H1 (cell line): Measurements from ENCODE around the gene ZNF831. TPM values are rescaled to one million over a fixed set of nuclear protein-coding genes. Genes with fewer than 3 reads are reported as not detected.

Source experiments
- CTCF ChIA-PET: fragments of 300-600 bp; sonication (Branson Sonifier 250); formaldehyde crosslinking; loops from one replicate; lab custom pipeline; 2021; ENCODE audit not compliant: partially characterized antibody; lab: Charles Lee
- POLR2A ChIA-PET: fragments of 300-600 bp; sonication (Branson Sonifier 250); formaldehyde crosslinking; loops from one replicate; lab custom pipeline; 2021; ENCODE audit warnings: inconsistent platforms; ENCODE audit not compliant: partially characterized antibody; lab: Charles Lee
- DNase-seq, 2 experiments: peaks; one replicate each; pipeline versions ENCODE4 v3.0.0 to v3.0.0-alpha.2; 2010 to 2022; ENCODE audit warnings: low spot score in 2 of 2, low read depth in 1 of 2, mixed read lengths in 1 of 2
- FAIRE-seq: peaks from 2 replicates; lab custom pipeline; 2011; peaks lifted over from hg19 to GRCh38; lab: Jason Lieb, UNC
- H2AFZ ChIP-seq: 2 replicates; pipeline ENCODE4 v1.8.1; 2012; ENCODE audit warnings: low read length, inconsistent platforms
- H2AK5ac ChIP-seq: 2 replicates; pipeline ENCODE4 v1.6.1; 2013; ENCODE audit warnings: low read depth, low read length
- H2BK120ac ChIP-seq: replicated peaks from 2 replicates; pipeline ENCODE3; 2013; ENCODE audit warnings: low read depth, low read length, inconsistent platforms
- H2BK12ac ChIP-seq: 2 replicates; pipeline ENCODE4 v1.6.1; 2013; ENCODE audit warnings: low read depth, low read length
- H2BK15ac ChIP-seq: 2 replicates; pipeline ENCODE4 v1.6.1; 2013; ENCODE audit warnings: low read length
- H2BK20ac ChIP-seq: 2 replicates; pipeline ENCODE4 v1.6.1; 2013; ENCODE audit warnings: low read length
- H2BK5ac ChIP-seq: 2 replicates; pipeline ENCODE4 v1.6.1; 2013; ENCODE audit warnings: low read depth, low read length
- H3K14ac ChIP-seq: 2 replicates; pipeline ENCODE4 v1.6.1; 2013; ENCODE audit warnings: inconsistent platforms; ENCODE audit not compliant: insufficient read length
- H3K18ac ChIP-seq: 2 replicates; pipeline ENCODE4 v1.6.1; 2013; ENCODE audit warnings: low read length; ENCODE audit errors: extremely low read depth
- H3K23ac ChIP-seq: 2 replicates; pipeline ENCODE4 v1.6.1; 2013; ENCODE audit warnings: inconsistent platforms; ENCODE audit not compliant: insufficient read length
- H3K23me2 ChIP-seq: 2 replicates; pipeline ENCODE4 v1.6.1; 2013; ENCODE audit warnings: low read depth, low read length
- H3K27ac ChIP-seq: 2 replicates; pipeline ENCODE4 v1.6.1; 2011; ENCODE audit warnings: low read depth, low read length, inconsistent platforms
- H3K27me3 ChIP-seq, 4 experiments: replicated peaks in 1 of 4; 1 replicate in 1 of 4; 2 replicates in 3 of 4; pipeline versions ENCODE4 v1.6.1 to v1.8.1; 2011 to 2013; ENCODE audit warnings: low read length in 3 of 4, mild to moderate bottlenecking in 3 of 4, inconsistent platforms in 2 of 4, mixed read lengths in 2 of 4, moderate library complexity in 1 of 4; ENCODE audit not compliant: control insufficient read depth in 3 of 4, insufficient read depth in 3 of 4; ENCODE audit errors: extremely low read depth in 1 of 4
- H3K36me3 ChIP-seq, 4 experiments: 2 replicates each; pipeline versions ENCODE4 v1.6.1 to v1.8.1; 2011 to 2013; ENCODE audit warnings: mild to moderate bottlenecking in 4 of 4, low read length in 3 of 4, moderate library complexity in 2 of 4, control low read depth in 1 of 4, inconsistent platforms in 1 of 4; ENCODE audit not compliant: insufficient read depth in 4 of 4, control insufficient read depth in 2 of 4
- H3K4ac ChIP-seq: replicated peaks from 2 replicates; pipeline ENCODE3; 2013; ENCODE audit warnings: low read length, low read depth, mixed read lengths, inconsistent platforms; ENCODE audit not compliant: insufficient read length
- H3K4me1 ChIP-seq, 4 experiments: replicated peaks in 1 of 4; 1 replicate in 1 of 4; 2 replicates in 3 of 4; pipeline versions ENCODE4 v1.6.1 to v1.8.1; 2011 to 2013; ENCODE audit warnings: low read length in 3 of 4, inconsistent platforms in 2 of 4, mixed read lengths in 1 of 4; ENCODE audit not compliant: insufficient read depth in 4 of 4, control insufficient read depth in 3 of 4
- H3K4me2 ChIP-seq, 2 experiments: 2 replicates each; pipeline versions ENCODE4 v1.6.1 to v1.8.1; 2011 to 2013; ENCODE audit warnings: low read depth in 2 of 2, low read length in 2 of 2, control low read depth in 1 of 2, inconsistent platforms in 1 of 2, mild to moderate bottlenecking in 1 of 2; ENCODE audit not compliant: insufficient read depth in 1 of 2
- H3K4me3 ChIP-seq, 4 experiments: fragments of 200-600, 300-600 bp in 1 of 4; sonication (generic), shearing (Covaris generic), sonication (Bioruptor Twin) in 1 of 4; 2 replicates each; pipeline versions ENCODE4 v1.5.1 to v1.8.1; 2011 to 2016; ENCODE audit warnings: low read length in 4 of 4, low read depth in 3 of 4, control low read depth in 2 of 4, inconsistent platforms in 2 of 4, mild to moderate bottlenecking in 2 of 4, mixed read lengths in 1 of 4, moderate library complexity in 1 of 4; ENCODE audit not compliant: insufficient read depth in 2 of 4; ENCODE audit errors: extremely low read depth in 1 of 4
- H3K56ac ChIP-seq: replicated peaks from 2 replicates; pipeline ENCODE3; 2013; ENCODE audit warnings: low read depth, mild to moderate bottlenecking, mixed read lengths, low read length, inconsistent platforms; ENCODE audit not compliant: insufficient read length
- H3K79me1 ChIP-seq: 2 replicates; pipeline ENCODE4 v1.6.1; 2013; ENCODE audit warnings: low read depth, low read length, control low read depth
- H3K79me2 ChIP-seq, 2 experiments: 2 replicates each; pipeline versions ENCODE4 v1.6.1 to v1.8.1; 2012 to 2013; ENCODE audit warnings: low read length in 2 of 2, mild to moderate bottlenecking in 2 of 2, inconsistent platforms in 1 of 2; ENCODE audit not compliant: insufficient read depth in 2 of 2, control insufficient read depth in 1 of 2
- H3K9ac ChIP-seq, 4 experiments: replicated peaks in 1 of 4; 1 replicate in 1 of 4; 2 replicates in 3 of 4; pipeline versions ENCODE4 v1.6.1 to v1.8.1; 2011 to 2013; ENCODE audit warnings: low read depth in 3 of 4, low read length in 3 of 4, control low read depth in 2 of 4, mild to moderate bottlenecking in 2 of 4, moderate library complexity in 2 of 4, inconsistent platforms in 1 of 4; ENCODE audit errors: extremely low read depth in 1 of 4
- H3K9me3 ChIP-seq, 2 experiments: 2 replicates each; pipeline versions ENCODE4 v1.6.1 to v1.8.1; 2012 to 2013; ENCODE audit warnings: mild to moderate bottlenecking in 2 of 2, moderate library complexity in 2 of 2, control low read depth in 1 of 2, inconsistent platforms in 1 of 2, low read depth in 1 of 2, low read length in 1 of 2, mixed read lengths in 1 of 2; ENCODE audit not compliant: insufficient read depth in 2 of 2
- H4K20me1 ChIP-seq, 2 experiments: replicated peaks in 1 of 2; 2 replicates each; pipeline versions ENCODE3 to v1.8.1; 2011 to 2013; ENCODE audit warnings: inconsistent platforms in 2 of 2, low read length in 2 of 2, mild to moderate bottlenecking in 1 of 2; ENCODE audit not compliant: insufficient read depth in 2 of 2, control insufficient read depth in 1 of 2
- H4K5ac ChIP-seq: 2 replicates; pipeline ENCODE4 v1.6.1; 2013; ENCODE audit warnings: low read length, low read depth, mixed read lengths, inconsistent platforms; ENCODE audit not compliant: insufficient read length
- H4K8ac ChIP-seq: 2 replicates; pipeline ENCODE4 v1.8.0; 2013; ENCODE audit warnings: mild to moderate bottlenecking, moderate library complexity, low read length, inconsistent platforms; ENCODE audit not compliant: insufficient read depth; ENCODE audit errors: extremely low read depth
- H4K91ac ChIP-seq: replicated peaks from 2 replicates; pipeline ENCODE3; 2013; ENCODE audit warnings: low read length, mixed read lengths, inconsistent platforms; ENCODE audit not compliant: insufficient read length
- BCL11A ChIP-seq, 2 experiments: IDR thresholded peaks; one replicate each; pipeline ENCODE4 v1.6.1; 2011; ENCODE audit warnings: low read depth in 2 of 2, low read length in 2 of 2, mild to moderate bottlenecking in 2 of 2
- CBX5 ChIP-seq: fragments of 300-800, 300-1000 bp; sonication (generic); IDR thresholded peaks from 2 replicates; pipeline ENCODE4 v1.7.1; 2016; ENCODE audit warnings: antibody characterized with exemption, low read length, low read depth
- CHD1 ChIP-seq: IDR thresholded peaks from 2 replicates; pipeline ENCODE4 v1.6.1; 2012; ENCODE audit warnings: low read depth, low read length, improper control_type of control experiment
- GTF2F1 ChIP-seq: IDR thresholded peaks from 2 replicates; pipeline ENCODE4 v1.6.1; 2012; ENCODE audit warnings: low read depth, low read length, improper control_type of control experiment, borderline replicate concordance
- RBBP5 ChIP-seq: IDR thresholded peaks from 2 replicates; pipeline ENCODE4 v1.7.1; 2012; ENCODE audit warnings: low read depth, mild to moderate bottlenecking, inconsistent platforms, low read length, moderate library complexity, borderline replicate concordance
- SIRT6 ChIP-seq: IDR thresholded peaks from one replicate; pipeline ENCODE4 v1.7.1; 2012; ENCODE audit warnings: low read length, inconsistent platforms
- SIX5 ChIP-seq: IDR thresholded peaks from 2 replicates; pipeline ENCODE4 v1.6.1; 2011; ENCODE audit warnings: mild to moderate bottlenecking, low read depth, low read length
- SP4 ChIP-seq: IDR thresholded peaks from 2 replicates; pipeline ENCODE4 v1.6.1; 2012; ENCODE audit warnings: low read length, inconsistent platforms
- WGBS, 2 experiments: shearing (Covaris generic) in 1 of 2; methylation state at CpG; one replicate each; pipeline versions ENCODE4 v1.1.6 to v1.1.7; 2013 to 2015; ENCODE audit warnings: low lambda C conversion rate in 2 of 2, mixed read lengths in 2 of 2, inconsistent platforms in 1 of 2, low coverage in 1 of 2, missing lambda C conversion rate in 1 of 2; ENCODE audit not compliant: insufficient replicate concordance in 2 of 2, insufficient coverage in 1 of 2, insufficient read length in 1 of 2; ENCODE audit errors: extremely low coverage in 1 of 2, missing lambda C conversion rate in 1 of 2; 5-methylcytosine and 5-hydroxymethylcytosine counted together
- polyA plus RNA-seq, 7 experiments: library from polyadenylated mRNA; depleted of rRNA in 3 of 7; stranded (reverse) in 5 of 7; unstranded in 2 of 7; fragments of >200 nt in 5 of 7; fragments of 200-250 nt in 2 of 7; gene quantifications; 1 replicate in 5 of 7; 2 replicates in 1 of 7; 4 replicates in 1 of 7; pipeline versions ENCODE4 v1.2.1 to v1.2.3, GENCODE V29; 2011 to 2013; ENCODE audit warnings: missing spikeins in 2 of 7, mixed read lengths in 2 of 7
- total RNA-seq: library from RNA; stranded (reverse); fragmentation: NEBNext Ultra II Directional; extraction: Animal tissue kit (Norgen Biotek cat#: 25700); gene quantifications from 2 replicates; pipeline ENCODE4 v1.2.1, GENCODE V29; 2021

Gene ZNF831
- total and polyA plus RNA-seq, 2 of the 8 experiments (the other 6 are each of a cell fraction or from before 2014, with no cell fraction given), result not detected

DNA sequence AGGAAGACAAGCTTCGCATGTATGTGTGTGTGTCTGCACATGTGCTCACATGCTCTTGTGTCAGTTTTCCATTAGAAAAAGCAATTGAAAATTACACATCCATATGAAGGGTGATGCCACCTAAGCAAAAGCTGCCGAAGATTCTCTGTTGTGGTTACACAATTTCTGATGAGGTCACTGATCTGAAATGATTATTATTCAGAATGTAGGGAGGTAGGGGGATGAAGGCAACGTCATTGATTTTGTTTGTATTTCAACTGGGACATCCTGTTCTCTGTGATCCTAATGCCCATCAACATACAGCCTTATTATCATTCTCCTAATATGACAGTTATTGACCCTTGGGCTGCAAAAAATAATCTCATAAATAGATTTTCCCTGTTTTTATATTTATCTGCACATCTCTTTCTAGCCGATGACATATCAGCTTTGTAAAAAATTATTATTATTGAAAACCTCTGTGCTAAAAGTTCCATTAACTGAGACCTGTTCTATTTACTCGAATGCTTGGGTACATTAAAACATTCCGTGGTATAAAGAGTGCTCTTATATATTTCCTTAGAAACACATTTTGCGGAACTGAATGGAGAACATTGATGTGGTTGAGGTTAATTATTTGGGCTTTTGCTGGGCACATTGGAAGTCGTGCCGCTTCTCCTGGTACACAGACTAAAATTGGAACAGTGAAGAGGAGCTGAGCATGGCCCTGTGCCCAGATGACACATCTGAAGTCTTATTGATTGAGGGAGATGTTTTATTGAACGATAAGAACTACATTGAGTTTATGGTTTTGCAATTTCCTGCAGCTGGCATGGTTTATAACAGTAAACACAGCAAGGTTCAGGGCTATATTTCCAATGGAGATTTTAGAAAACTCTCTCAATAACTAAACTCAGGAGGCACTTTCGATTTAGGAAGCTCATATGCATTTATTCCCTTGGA is 51.3 kb downstream of the ZNF831 start:
- Histone ChIP-seq H3K18ac (no peak overlapping the region), H3K27me3 (no peaks in the 10 kb centered on the region), H3K23me2 (no peaks in the 10 kb centered on the region), H2AK5ac (no peak overlapping the region), H3K9me3 (no peaks in the 10 kb centered on the region), H2AFZ (no peak overlapping the region), H3K9ac (no peak overlapping the region), H2BK15ac (no peak overlapping the region), H3K14ac (no peak overlapping the region), H4K91ac (no peak overlapping the region), H2BK12ac (no peak overlapping the region), H3K79me2 (no peaks in the 10 kb centered on the region), H3K4me3 (no peak overlapping the region), H4K8ac (no peak overlapping the region), H4K20me1 (no peaks in the 10 kb centered on the region), H2BK5ac (no peak overlapping the region), H3K4me2 (no peak overlapping the region), H2BK20ac (no peak overlapping the region), H3K4ac (no peak overlapping the region), H3K27ac (no peak overlapping the region), H3K23ac (no peak overlapping the region), H4K5ac (no peak overlapping the region), H3K36me3 (no peaks in the 10 kb centered on the region), H3K79me1 (no peaks in the 10 kb centered on the region), H3K56ac (no peak overlapping the region), H3K4me1 (peaks cover 0 to 5% (median 0%) of the 10 kb centered on the region in 4 experiments; a peak in 3 of 7 replicates), H2BK120ac (no peak overlapping the region)
- TF ChIP-seq SIX5 (no peak), BCL11A (IDR thresholded peaks at IDR 0.05; ENCODE audit: low read depth in 2 of 2, low read length in 2 of 2) (no peak), SIRT6 (no peak), SP4 (no peak), RBBP5 (no peak), CHD1 (no peak), CBX5 (no peak), GTF2F1 (no peak)
- POLR2A ChIA-PET, result no interaction called here
- FAIRE-seq (no peak), DNase-seq (no peak)
- 94% methylated on average over 11 of the region's 11 CpGs; no CpG with 5 or more reads in 1 of the 2 experiments for WGBS, 2 experiments
- CTCF ChIA-PET, result interaction anchor here (1.3 to 2.1 kb wide), 4 partner anchors 9 to 345 kb away, joined by 3 to 6 read pairs (median 4); no protein-coding TSS in a partner anchor
